ENCODE results near the gene INPP5A.

DNA sequence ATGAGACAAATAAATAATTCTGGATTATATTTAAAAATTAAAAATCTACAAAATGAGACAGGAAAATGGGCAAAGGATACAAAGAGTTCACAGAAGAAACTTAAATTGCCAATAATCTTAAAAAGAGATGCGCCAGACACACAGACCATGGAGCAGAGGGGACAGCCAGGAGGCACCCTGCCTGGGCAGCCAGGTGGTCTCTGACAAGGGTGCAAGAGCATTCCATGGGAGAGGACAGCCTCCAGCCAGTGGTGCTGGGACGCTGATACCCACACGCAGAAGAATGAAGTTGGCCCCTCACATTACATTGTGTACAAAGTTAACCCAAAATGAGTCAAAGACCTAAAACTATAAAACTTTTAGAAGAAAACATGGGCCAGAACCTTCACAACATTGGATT is 142.1 kb downstream of the INPP5A start:
- TF ChIP-seq, protein P1, sequence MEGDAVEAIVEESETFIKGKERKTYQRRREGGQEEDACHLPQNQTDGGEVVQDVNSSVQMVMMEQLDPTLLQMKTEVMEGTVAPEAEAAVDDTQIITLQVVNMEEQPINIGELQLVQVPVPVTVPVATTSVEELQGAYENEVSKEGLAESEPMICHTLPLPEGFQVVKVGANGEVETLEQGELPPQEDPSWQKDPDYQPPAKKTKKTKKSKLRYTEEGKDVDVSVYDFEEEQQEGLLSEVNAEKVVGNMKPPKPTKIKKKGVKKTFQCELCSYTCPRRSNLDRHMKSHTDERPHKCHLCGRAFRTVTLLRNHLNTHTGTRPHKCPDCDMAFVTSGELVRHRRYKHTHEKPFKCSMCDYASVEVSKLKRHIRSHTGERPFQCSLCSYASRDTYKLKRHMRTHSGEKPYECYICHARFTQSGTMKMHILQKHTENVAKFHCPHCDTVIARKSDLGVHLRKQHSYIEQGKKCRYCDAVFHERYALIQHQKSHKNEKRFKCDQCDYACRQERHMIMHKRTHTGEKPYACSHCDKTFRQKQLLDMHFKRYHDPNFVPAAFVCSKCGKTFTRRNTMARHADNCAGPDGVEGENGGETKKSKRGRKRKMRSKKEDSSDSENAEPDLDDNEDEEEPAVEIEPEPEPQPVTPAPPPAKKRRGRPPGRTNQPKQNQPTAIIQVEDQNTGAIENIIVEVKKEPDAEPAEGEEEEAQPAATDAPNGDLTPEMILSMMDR (IDR thresholded peaks at IDR 0.05; ENCODE audit: poor library complexity): no peak
- TF ChIP-seq EZH2 (IDR thresholded peaks at IDR 0.05; ENCODE audit: borderline replicate concordance): no peak
- TF ChIP-seq EZH2phosphoT487 (IDR thresholded peaks at IDR 0.05; ENCODE audit: low read depth, severe bottlenecking, unreplicated experiment): no peak
